GM12873 (cell line): ENCODE results near the gene ATE1.

Source experiments
- TF ChIP-seq, protein P1 (sequence below): IDR thresholded peaks from 2 replicates; pipeline ENCODE4 v1.5.1; 2012; ENCODE audit warnings: low read depth, mild to moderate bottlenecking, moderate library complexity, low read length, control low read depth; ENCODE audit not compliant: insufficient read depth; ENCODE audit errors: missing control alignments

The ATE1 gene

DNA sequence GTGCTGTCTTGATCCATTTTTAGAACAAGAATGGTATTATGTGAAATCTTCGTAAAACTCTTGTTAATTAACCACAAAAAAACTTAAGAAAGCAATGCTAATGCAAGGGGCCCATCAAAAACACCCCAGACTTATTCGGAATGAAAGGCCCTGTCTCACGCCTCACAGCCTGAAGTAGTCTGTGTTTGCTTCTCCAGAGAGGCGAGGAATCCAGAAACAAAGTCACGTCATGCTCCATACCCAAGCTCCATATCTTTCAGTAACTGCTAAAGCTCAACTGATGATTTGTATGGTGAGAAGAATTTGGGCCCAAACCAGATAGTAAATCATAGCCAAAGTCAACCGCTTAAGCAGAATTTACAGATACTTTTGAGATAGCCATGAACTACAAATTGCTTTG lies 155.4 kb downstream of the ATE1 start:
- TF ChIP-seq, protein P1, sequence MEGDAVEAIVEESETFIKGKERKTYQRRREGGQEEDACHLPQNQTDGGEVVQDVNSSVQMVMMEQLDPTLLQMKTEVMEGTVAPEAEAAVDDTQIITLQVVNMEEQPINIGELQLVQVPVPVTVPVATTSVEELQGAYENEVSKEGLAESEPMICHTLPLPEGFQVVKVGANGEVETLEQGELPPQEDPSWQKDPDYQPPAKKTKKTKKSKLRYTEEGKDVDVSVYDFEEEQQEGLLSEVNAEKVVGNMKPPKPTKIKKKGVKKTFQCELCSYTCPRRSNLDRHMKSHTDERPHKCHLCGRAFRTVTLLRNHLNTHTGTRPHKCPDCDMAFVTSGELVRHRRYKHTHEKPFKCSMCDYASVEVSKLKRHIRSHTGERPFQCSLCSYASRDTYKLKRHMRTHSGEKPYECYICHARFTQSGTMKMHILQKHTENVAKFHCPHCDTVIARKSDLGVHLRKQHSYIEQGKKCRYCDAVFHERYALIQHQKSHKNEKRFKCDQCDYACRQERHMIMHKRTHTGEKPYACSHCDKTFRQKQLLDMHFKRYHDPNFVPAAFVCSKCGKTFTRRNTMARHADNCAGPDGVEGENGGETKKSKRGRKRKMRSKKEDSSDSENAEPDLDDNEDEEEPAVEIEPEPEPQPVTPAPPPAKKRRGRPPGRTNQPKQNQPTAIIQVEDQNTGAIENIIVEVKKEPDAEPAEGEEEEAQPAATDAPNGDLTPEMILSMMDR: no peak

DNA sequence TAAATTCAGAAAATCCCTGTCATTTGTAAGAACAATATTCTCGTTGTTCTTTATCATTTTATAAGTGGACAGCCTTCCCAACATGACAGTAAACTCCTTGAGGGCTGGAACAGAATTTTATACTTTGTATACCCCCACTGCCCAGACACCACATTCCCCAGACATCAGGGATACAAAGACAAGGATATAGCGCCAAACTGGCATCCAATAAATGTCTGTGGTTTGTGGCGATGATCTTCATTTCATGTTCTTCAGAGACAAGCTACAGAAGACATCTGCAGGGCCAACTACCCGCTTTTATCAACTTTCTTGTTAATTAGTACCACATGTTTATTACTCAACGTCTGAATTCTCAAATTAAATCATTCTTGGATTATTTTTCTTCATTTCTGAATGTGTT lies 155.9 kb downstream of the ATE1 start:
- TF ChIP-seq, protein P1: no peak

DNA sequence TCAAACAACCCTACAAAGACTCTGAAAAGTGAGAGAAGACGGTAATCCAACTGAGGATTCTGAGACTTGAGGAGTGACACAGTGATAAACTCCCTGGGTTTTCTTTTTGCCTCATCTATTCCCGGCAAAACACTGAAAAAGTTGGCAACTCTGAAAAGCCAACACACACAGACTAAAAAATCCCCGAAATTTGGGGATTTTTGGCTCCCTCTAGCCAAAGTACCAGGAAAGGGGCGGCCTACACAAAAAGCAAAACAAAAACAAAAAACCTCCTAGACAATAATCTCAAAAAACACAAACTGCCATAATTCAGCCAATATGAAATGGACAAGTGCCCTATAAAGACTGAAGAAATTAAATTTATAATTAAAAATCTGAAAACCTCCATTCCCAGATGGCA lies 161.4 kb downstream of the ATE1 start:
- TF ChIP-seq, protein P1: no peak

DNA sequence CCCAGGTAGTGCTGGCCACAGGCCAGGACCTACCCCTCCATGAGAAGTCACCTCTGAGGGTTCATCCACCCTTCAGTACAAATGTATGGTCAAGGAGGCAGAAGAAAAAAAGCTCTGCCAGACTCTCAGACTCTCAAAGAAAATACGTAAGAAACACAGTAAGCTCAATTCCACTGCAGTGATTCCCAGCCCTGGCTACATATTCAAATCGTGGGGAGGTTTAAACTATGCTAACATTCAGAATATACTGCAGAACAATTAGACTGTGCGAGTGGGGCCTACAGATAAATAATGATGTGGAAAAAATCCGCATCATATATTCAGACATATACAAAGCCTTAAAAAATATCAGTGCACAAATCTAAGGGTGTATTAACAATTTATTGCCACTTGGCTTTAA lies 162.6 kb downstream of the ATE1 start:
- TF ChIP-seq, protein P1: no peak

DNA sequence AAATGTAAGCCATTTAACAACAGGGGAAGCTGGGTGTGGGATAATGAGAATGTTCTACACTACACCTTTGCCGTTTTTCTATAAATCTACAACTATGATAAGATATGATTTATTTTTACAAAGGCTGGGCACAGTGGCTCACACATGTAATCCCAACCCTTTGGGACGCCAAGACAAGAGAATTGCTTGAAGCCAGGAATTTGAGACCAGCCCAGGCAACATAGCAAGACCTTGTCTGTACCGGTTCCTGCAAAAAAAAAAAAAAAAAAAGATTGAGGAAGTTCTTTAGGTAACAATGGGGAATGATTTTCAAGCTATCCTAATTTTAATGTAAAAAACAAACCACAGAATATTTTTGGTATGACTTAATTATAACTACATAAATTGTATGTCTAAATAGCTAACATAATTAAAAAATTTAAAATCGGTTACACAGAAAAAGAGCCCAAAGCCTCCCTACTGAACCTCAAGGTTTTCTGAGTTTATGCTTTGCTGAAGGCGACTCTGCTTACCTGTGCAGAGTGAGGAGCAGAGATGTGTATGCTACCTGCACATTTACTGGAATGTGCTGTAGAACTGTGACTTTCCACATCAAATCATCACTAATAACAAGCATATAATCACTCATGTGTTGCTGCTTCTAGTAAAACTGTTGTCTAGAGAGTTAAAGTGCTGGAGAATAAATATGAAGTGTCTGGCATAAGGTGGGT lies 163.4 kb downstream of the ATE1 start:
- TF ChIP-seq, protein P1: no peak

DNA sequence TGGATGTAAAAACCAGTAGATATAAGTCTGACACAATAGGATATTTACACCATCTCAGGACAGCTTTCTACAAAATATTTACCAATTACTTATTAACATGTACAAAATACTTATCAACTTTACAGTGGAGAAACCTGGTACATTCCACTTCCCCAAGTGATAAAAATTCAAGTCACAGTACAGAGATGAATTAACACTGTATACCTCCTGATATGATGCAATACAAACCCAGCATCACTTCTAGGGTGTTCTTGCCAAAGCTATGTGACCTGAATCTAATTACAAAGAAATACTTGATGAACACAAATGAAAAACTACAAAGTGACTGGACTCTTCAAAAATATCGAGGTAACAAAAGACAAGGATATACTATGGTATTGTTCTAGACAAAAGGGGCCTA lies 173.2 kb downstream of the ATE1 start:
- TF ChIP-seq, protein P1: no peak

DNA sequence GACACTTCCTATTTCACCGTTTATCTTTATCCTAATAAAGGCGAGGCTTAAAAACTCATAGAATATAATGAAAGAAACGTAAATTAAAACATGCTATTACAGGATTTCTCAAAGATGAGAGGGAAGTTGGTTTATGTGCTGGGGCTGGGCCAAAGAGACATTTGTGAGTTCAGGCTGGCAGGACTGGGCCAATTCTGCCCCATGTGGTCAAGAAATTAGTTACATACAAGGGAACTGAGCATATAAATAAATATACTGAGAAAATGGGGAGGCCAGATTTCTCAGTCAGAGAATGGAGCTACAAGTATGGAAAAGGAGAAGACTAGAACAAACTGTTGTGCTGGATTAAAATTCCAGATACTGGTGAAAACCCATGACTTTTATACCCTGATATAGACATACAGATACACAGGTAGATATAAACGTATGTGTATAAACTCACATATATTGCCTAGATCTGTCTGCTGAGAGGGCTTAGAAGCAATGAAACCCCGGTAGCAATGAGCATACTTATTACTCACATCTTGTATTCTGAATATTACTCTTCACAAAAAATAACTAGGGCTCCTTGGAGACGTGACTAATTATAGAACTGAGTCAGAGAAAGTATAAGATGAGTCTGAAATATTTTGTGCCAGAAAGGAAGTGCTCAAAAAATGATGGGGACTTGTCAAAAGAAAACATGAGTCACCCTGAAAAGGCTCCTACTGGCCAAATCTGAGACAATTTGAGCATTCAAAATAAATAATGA lies 173.9 kb downstream of the ATE1 start:
- TF ChIP-seq, protein P1: peak; percentile 41
